GM18507 (cell line): ENCODE results near the gene PHKA2.

Experiments
- DNase-seq: peaks from one replicate; pipeline ENCODE4 v3.0.0; 2011; ENCODE audit warnings: low read depth; ENCODE audit not compliant: insufficient read length; ENCODE audit errors: extremely low spot score
- FAIRE-seq: peaks from 2 replicates; lab custom pipeline; 2011; peaks lifted over from hg19 to GRCh38; lab: Jason Lieb, UNC

Gene PHKA2

GRCh38 chrX:18937173-18937572 is 46.7 kb downstream of the PHKA2 start:
- DNase-seq (no peak), FAIRE-seq (no peak)

- DNase-seq (no peak), FAIRE-seq (no peak)
Measured at GRCh38 chrX:18935893-18936292, 48.0 kb downstream of the PHKA2 start.

- DNase-seq (no peak), FAIRE-seq (no peak)
Measured at GRCh38 chrX:18934708-18935107, 49.2 kb downstream of the PHKA2 start.

- no peak for DNase-seq
- no peak for FAIRE-seq
Measured at GRCh38 chrX:18933617-18934016, 50.3 kb downstream of the PHKA2 start.

GRCh38 chrX:18931972-18932371 is 51.9 kb downstream of the PHKA2 start:
- DNase-seq (no peak), FAIRE-seq (no peak)

GRCh38 chrX:18929775-18930174 is 54.1 kb downstream of the PHKA2 start:
- DNase-seq (no peak), FAIRE-seq (no peak)

GRCh38 chrX:18927558-18927957 is 56.4 kb downstream of the PHKA2 start:
- DNase-seq (no peak), FAIRE-seq (no peak)

- FAIRE-seq (no peak), DNase-seq (no peak)
Measured at GRCh38 chrX:18924507-18925088, 59.3 kb downstream of the PHKA2 start.

GRCh38 chrX:18920566-18920965 is 63.3 kb downstream of the PHKA2 start:
- FAIRE-seq (no peak), DNase-seq (no peak)

- FAIRE-seq (no peak), DNase-seq (no peak)
Measured at GRCh38 chrX:18920079-18920478, 63.8 kb downstream of the PHKA2 start.

- DNase-seq (no peak), FAIRE-seq (no peak)
Measured at GRCh38 chrX:18917831-18918230, 66.1 kb downstream of the PHKA2 start.

- FAIRE-seq (no peak), DNase-seq (no peak)
Measured at GRCh38 chrX:18906286-18906685, 77.6 kb downstream of the PHKA2 start.

GRCh38 chrX:18900401-18900976 is 83.4 kb downstream of the PHKA2 start:
- FAIRE-seq: no peak
- DNase-seq: no peak

GRCh38 chrX:18899796-18900380 is 84.0 kb downstream of the PHKA2 start:
- no peak for DNase-seq
- no peak for FAIRE-seq

- no peak for FAIRE-seq
- no peak for DNase-seq
Measured at GRCh38 chrX:18898492-18898891, 85.4 kb downstream of the PHKA2 start.

- no peak for FAIRE-seq
- DNase-seq: no peak
Measured at GRCh38 chrX:18898091-18898490, 85.8 kb downstream of the PHKA2 start.

- FAIRE-seq (no peak), DNase-seq (no peak)
Measured at GRCh38 chrX:18897611-18898010, 86.3 kb downstream of the PHKA2 start.

- DNase-seq: no peak
- no peak for FAIRE-seq
Measured at GRCh38 chrX:18896680-18897544, 87.0 kb downstream of the PHKA2 start.

- DNase-seq: no peak
- no peak for FAIRE-seq
Measured at GRCh38 chrX:18895189-18895951, 88.5 kb downstream of the PHKA2 start.

GRCh38 chrX:18894156-18894555 is 89.8 kb downstream of the PHKA2 start:
- FAIRE-seq (no peak), DNase-seq (no peak)
